ENCODE results near the gene MYO7A.

- TF ChIP-seq POLR2A (IDR thresholded peaks at IDR 0.05) = no peak
- TF ChIP-seq CTCF (IDR thresholded peaks at IDR 0.05) = no peak
Observed at GRCh38 chr11:77130763-77131513, 2.9 kb downstream of the MYO7A start.

Data from thyroid gland (tissue), 4 donors.